A172 (cell line): ENCODE data around the gene TGFBR3L. TPM values are rescaled to one million over a fixed set of nuclear protein-coding genes. Genes with fewer than 3 reads are reported as not detected.

Experiments used
- DNase-seq: peaks from one replicate; pipeline ENCODE4 v3.0.0-alpha.2; 2015; ENCODE audit warnings: low spot score
- total RNA-seq: library from RNA; depleted of rRNA; stranded (reverse); fragments of >200 nt; shearing (Covaris generic); gene quantifications from 2 replicates; pipeline ENCODE4 v1.2.3, GENCODE V29; 2014

The TGFBR3L gene
- total RNA-seq, 1 experiment from 2014 or later, result not detected

GRCh38 chr19:7904074-7905020 lies 10.3 kb upstream of the TGFBR3L start:
- DNase-seq, result no peak

GRCh38 chr19:7905268-7905667 lies 9.4 kb upstream of the TGFBR3L start:
- DNase-seq, result no peak

DNA sequence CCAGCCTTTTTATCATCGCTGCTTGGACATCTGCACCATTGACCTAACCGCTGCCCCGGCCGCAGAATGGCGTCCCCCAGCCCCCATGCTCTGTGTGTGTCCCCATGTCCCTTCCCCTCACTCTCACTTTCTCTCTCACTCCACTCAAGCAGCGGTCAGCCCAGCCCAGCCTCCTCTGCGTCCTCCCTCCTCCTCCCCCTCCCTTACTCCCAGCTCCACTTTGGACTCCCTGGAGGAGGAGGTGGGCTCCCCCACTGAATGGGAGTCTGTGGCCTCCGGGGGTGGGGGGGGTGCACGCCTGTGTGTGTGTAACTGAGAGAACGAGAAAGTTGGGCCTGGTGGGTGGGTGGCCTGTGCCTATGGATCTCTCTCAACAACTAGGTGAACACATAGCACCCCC lies 8.8 kb upstream of the TGFBR3L start:
- DNase-seq, result no peak

DNA sequence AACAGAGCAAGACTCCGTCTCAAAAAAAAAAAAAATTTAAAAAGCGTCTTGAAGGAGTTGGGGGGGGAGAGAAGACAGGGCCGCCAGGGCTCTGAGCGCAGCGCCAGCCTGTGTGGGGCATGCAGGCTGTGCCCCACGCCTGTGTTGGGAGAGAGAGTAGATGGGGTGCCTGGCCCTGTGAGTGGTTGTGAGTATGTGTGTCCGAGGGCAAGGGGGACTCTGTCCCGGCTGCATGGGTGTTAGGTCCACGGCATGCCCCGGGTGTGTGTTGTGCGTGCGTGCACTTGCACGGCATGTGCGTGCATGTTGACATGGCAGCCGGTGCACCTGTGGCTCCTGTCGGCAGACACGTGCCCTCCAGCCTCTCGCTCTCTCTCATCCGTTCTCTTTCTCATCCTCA lies 7.5 kb upstream of the TGFBR3L start:
- no peak for DNase-seq

- DNase-seq, result no peak
Observed at GRCh38 chr19:7907544-7907943, 7.1 kb upstream of the TGFBR3L start.

- DNase-seq, result no peak
Observed at GRCh38 chr19:7908078-7908699, 6.4 kb upstream of the TGFBR3L start.

GRCh38 chr19:7908742-7909461 lies 5.7 kb upstream of the TGFBR3L start:
- no peak for DNase-seq

DNA sequence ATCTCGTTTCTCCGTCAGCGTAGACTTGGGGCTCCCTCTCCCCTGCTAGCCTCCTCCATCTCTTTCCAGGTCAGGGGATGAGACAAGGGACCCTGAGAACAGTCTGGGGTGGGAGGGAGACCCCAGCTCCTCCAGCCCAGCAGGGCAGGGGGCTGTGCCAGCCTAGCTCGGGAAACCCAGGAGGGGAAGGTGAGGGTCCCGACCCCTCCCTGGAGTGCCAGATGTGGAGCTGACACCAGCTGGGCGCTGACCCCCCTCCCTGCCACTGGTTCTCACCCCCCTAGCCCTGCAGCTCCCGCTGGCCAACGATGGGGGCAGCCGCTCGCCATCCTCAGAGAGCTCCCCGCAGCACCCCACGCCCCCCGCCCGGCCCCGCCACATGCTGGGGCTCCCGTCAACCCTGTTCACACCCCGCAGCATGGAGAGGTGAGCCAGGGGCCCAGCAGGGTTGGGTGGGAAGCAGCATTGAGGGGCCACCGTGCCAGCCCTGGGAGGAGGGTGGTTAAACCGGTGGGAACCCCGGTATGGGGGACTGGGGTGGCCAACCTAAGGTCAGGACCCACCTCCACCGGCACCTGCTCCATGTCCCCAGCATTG lies 5.1 kb upstream of the TGFBR3L start:
- no peak for DNase-seq

- DNase-seq, result no peak
Observed at GRCh38 chr19:7910321-7911161, 4.1 kb upstream of the TGFBR3L start.

DNA sequence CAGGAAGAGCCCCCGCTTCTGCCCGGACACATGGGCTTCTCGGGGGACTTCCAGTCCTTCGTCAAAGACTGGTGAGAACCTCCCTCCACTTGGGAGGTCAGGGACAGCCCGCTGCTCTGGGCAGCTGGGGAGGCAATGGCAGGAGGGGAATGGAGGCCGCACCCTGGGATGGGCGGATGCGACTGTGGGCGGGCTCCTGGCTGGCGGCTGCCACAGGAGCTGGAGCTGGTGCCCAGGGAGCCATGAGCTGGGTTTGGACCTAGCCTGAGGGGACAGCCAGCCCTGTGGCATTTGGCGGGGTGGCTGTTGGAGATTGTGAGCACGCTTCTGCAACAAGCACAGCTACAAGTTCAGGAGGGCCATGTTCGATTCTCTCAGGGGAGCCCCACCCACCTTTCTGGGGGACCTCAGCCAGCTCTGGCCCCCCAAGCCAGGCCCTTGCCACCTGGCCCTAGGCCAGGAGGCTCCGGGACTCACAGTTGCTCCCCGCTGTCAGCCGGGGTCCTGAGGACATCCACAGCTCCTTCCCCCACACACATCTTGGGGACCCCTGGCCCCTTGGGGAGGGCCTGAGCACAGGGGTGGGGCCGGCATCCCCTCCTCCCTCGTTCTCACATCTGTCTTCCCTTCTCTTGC lies 3.0 kb upstream of the TGFBR3L start:
- no peak for DNase-seq

DNA sequence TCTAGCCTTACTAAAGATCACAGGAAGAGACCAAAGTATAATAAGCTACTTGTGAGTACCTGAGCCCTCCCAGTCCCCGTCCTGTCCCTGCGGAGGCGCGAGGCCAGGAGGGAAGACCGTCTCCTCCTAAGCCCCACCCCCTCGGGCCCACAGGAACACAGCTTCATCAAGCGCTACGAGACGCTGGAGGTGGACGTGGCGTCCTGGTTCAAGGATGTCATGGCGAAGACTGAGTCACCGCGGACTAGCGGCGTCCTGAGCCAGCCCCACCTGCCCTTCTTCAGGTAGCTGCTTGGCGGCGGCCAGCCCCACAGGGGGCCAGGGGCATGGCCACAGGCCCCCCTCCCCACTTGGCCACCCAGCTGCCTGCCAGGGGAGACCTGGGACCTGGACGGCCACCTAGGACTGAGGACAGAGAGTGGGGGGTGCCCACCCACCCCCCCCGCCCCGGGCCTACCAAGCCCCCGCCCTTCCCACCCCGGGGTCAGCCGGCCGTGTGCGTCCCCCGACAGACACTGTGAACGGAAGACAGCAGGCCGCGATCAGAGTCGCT lies 2.4 kb upstream of the TGFBR3L start:
- no peak for DNase-seq

GRCh38 chr19:7912697-7913564 lies 1.7 kb upstream of the TGFBR3L start:
- DNase-seq, result no peak

- DNase-seq, result no peak
Observed at GRCh38 chr19:7913652-7914051, 978 bp upstream of the TGFBR3L start.

DNA sequence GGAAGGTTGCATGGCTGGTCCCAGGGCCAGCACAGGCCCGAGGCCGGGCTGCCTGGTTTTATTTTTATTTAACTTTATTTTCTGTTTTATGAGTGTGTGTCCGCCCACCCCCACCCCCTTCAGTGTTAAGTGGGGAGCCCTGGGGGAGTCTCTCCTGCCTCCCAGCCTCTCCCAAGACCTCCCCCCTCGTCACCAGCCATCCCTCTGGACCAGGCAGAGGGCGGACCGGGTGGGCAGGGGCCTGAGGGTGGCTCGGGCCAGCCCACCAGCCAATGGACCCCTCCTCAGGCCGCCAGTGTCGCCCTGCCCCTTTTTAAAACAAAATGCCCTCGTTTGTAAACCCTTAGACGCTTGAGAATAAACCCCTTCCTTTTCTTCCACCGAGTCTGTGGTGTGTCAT lies 531 bp upstream of the TGFBR3L start:
- DNase-seq, result no peak

DNA sequence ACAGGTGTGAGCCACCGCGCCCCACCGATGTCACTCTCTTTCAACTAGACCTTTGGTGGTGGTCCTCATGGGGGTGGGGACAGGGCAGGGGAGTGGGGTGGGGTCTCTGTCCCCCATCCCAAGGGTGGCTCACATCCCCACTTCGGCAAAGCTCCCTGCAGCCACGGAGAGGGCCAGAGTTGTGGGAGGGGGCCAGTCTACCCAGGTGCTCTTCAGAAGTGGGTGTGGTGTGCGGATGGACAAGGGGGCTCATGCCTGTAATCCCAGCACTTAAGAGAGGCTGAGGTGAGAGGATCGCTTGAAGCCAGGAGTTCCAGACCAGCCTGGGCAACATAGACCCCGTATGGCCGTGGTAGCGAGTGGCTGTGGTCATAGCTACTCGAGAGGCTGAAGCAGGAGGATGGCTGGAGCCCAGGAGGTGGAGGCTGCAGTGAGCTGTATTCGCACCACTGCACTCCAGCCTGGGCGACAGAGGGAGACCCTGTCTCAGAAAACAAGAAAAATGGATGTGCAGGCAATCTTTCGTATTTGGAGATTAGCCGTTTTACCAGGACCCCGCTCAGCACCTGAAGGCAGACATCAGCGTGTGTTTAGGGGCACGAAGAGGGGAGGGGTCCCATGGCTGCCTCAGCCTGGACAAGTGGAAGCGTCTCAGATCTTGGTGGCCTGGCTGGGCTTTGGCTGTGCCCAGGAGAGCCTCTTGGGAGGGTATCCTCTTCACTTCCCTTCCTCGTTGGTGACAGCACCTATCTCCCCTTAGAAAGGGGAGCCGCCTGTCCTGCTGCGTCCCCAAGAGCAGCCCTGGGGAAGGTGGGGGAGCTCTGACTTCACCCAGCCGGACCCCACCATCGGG lies 846 bp downstream of the TGFBR3L start:
- no peak for DNase-seq

- DNase-seq, result no peak
Observed at GRCh38 chr19:7916103-7916954, 1.7 kb downstream of the TGFBR3L start.

GRCh38 chr19:7916955-7917266 lies 2.3 kb downstream of the TGFBR3L start:
- DNase-seq, result no peak
